ENCODE results near the gene B4GALT1. TPM values are rescaled to one million over a fixed set of nuclear protein-coding genes. Genes with fewer than 3 reads are reported as not detected.

The B4GALT1 gene
- total RNA-seq, 2 donors from 2014 or later = 31.3 to 42.3 TPM

DNA sequence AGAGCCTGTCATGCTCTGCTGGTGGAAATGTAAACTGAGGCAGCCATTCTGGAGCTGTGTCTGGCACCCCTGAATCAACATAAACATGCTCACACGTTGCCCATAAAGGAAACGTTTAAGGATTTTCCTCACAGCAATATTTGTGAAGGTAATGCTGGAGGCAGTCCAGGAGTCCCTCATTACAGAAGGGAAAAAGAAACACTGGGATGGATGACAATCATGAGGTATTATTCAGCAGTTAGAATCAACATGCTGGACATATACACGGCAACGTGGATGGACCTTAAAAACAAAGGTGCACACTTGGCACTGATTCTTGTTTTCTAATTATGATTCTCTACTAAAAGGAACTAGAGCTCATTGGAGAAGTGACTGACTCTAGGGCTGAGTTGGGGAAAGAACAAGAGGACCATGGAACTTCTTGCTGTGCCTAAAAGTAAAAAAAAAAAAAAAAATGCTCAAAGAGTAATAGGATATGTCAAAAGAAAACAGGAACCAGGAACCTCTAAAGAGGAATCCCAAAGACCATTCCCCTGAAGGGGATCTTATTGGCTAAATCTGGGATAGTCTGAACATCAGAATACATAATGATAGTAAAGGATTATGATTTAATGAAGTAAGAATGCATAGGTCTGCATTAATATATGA is 18.6 kb downstream of the B4GALT1 start:
- Histone ChIP-seq H3K36me3 (replicated peaks in 1 of 2; ENCODE audit: insufficient read depth in 1 of 2, low read depth in 2 of 2) (no peaks in the 10 kb centered on the region), H3K4me1 (peaks cover 36% of the 10 kb centered on the region), H3K9me3 (no peaks in the 10 kb centered on the region), H3K27ac (peak overlapping the region in 1 of 4 donors; percentile 16), H3K4me3 (no peak overlapping the region), H3K27me3 (no peaks in the 10 kb centered on the region)
- TF ChIP-seq, protein P1, sequence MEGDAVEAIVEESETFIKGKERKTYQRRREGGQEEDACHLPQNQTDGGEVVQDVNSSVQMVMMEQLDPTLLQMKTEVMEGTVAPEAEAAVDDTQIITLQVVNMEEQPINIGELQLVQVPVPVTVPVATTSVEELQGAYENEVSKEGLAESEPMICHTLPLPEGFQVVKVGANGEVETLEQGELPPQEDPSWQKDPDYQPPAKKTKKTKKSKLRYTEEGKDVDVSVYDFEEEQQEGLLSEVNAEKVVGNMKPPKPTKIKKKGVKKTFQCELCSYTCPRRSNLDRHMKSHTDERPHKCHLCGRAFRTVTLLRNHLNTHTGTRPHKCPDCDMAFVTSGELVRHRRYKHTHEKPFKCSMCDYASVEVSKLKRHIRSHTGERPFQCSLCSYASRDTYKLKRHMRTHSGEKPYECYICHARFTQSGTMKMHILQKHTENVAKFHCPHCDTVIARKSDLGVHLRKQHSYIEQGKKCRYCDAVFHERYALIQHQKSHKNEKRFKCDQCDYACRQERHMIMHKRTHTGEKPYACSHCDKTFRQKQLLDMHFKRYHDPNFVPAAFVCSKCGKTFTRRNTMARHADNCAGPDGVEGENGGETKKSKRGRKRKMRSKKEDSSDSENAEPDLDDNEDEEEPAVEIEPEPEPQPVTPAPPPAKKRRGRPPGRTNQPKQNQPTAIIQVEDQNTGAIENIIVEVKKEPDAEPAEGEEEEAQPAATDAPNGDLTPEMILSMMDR (IDR thresholded peaks at IDR 0.05) = no peak
- no peak for TF ChIP-seq POLR2A (IDR thresholded peaks at IDR 0.05)
- intact Hi-C loops (cut with DNase I) = no loop called here
- ATAC-seq (no peak), DNase-seq (no peak)
- WGBS, 2 donors = 18 to 31% methylated on average over 4 of the region's 4 CpGs

GRCh38 chr9:33147416-33148169 is 19.5 kb downstream of the B4GALT1 start:
- Histone ChIP-seq H3K36me3 (replicated peaks in 1 of 2; ENCODE audit: insufficient read depth in 1 of 2, low read depth in 2 of 2) (no peaks in the 10 kb centered on the region), H3K9me3 (no peaks in the 10 kb centered on the region), H3K4me3 (no peak overlapping the region), H3K27ac (no peak overlapping the region), H3K27me3 (no peaks in the 10 kb centered on the region), H3K4me1 (peaks cover 41% of the 10 kb centered on the region)
- no peak for DNase-seq
- intact Hi-C loops (cut with DNase I) = no loop called here
- no peak for ATAC-seq
- WGBS, 2 donors = 86 to 92% methylated on average over 7 of the region's 7 CpGs
- TF ChIP-seq, protein P1 (IDR thresholded peaks at IDR 0.05) = no peak
- TF ChIP-seq POLR2A (IDR thresholded peaks at IDR 0.05) = no peak

GRCh38 chr9:33146298-33146697 is 20.8 kb downstream of the B4GALT1 start:
- Histone ChIP-seq H3K4me1 (peaks cover 37% of the 10 kb centered on the region), H3K27ac (no peak overlapping the region)
- 96 to 100% methylated on average over 2 of the region's 2 CpGs for WGBS, 2 donors

GRCh38 chr9:33144551-33144950 is 22.6 kb downstream of the B4GALT1 start:
- Histone ChIP-seq H3K36me3 (replicated peaks in 1 of 2; ENCODE audit: insufficient read depth in 1 of 2, low read depth in 2 of 2) (no peaks in the 10 kb centered on the region), H3K4me1 (peaks cover 46% of the 10 kb centered on the region), H3K4me3 (no peak overlapping the region), H3K27me3 (no peaks in the 10 kb centered on the region), H3K27ac (no peak overlapping the region), H3K9me3 (no peaks in the 10 kb centered on the region)
- 75 to 84% methylated on average over 3 of the region's 3 CpGs for WGBS, 2 donors
- TF ChIP-seq, protein P1 (IDR thresholded peaks at IDR 0.05) = no peak
- DNase-seq = no peak
- no peak for ATAC-seq
- intact Hi-C loops (cut with DNase I) = no loop called here

More at GRCh38 chr9:33146298-33146697, 20.8 kb downstream of the B4GALT1 start:
- DNase-seq = no peak
- H3K36me3 ChIP-seq (replicated peaks in 1 of 2; ENCODE audit: insufficient read depth in 1 of 2, low read depth in 2 of 2) = no peaks in the 10 kb centered on the region
- H3K4me3 ChIP-seq = no peak overlapping the region
- no peaks in the 10 kb centered on the region for H3K27me3 ChIP-seq
- H3K9me3 ChIP-seq = no peaks in the 10 kb centered on the region
- TF ChIP-seq, protein P1 (IDR thresholded peaks at IDR 0.05) = no peak
- no peak for TF ChIP-seq POLR2A (IDR thresholded peaks at IDR 0.05)
- ATAC-seq = no peak
- intact Hi-C loops (cut with DNase I) = no loop called here

All from body of pancreas (tissue), 4 donors.